ENCODE measurements around the gene PRKG1. TPM values are rescaled to one million over a fixed set of nuclear protein-coding genes. Genes with fewer than 3 reads are reported as not detected.

The PRKG1 gene
- total and polyA plus RNA-seq, 2 of the 4 experiments (the other 2 are of a cell fraction): 3.5 to 18.3 TPM

DNA sequence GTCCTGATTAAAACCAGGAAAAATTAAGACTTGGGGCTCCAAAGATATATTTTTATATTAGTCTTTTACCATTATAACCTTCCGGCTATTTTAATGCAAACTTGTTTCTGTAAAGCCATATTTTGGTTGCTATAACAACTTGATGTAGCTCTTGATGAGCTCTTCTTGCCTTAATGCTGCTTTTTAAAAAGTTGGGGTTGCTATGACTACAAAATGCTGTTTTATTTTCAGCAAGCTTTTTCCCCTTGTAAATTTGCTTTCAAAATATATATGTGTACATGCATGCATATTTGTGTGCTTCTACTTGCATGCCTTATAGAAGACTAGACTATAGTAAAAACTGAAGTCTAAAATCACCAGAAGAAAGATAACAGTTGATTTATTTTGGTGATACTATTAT lies 525.4 kb downstream of the PRKG1 start:
- H3K27me3 ChIP-seq (ENCODE audit: control insufficient read depth, insufficient read depth, low read length): no peaks in the 10 kb centered on the region
- H2AK9ac ChIP-seq (replicated peaks; ENCODE audit: low read depth, low read length, poor library complexity): no peak overlapping the region
- no peak overlapping the region for H3K27ac ChIP-seq (ENCODE audit: insufficient read depth, low read length)
- ChIA-PET CTCF (interaction anchor here (0.5 kb wide), 1 partner anchor 33 kb away, joined by 6 read pairs; no protein-coding TSS in a partner anchor), POLR2A (ENCODE audit: unreplicated experiment) (no interaction called here)
- peaks cover 3% of the 10 kb centered on the region; the same call in 1 of the 2 replicates for H3K9me1 ChIP-seq (ENCODE audit: insufficient read depth, low read length)
- DNase-seq (no peak), ATAC-seq (ENCODE audit: low read depth) (no peak)
- H3K56ac ChIP-seq (ENCODE audit: extremely low read depth, insufficient read depth, low read length): no peak overlapping the region
- H3K4ac ChIP-seq (ENCODE audit: low read depth, low read length): no peak overlapping the region
- H3K4me3 ChIP-seq (ENCODE audit: insufficient read depth, low read depth, low read length): no peak overlapping the region
- no peak overlapping the region for H3K14ac ChIP-seq (replicated peaks; ENCODE audit: low read depth, low read length)
- H3K79me1 ChIP-seq (ENCODE audit: low read depth in 1 of 2, low read length in 2 of 2): peaks cover 0 to 6% of the 10 kb centered on the region in 2 experiments; a peak in 2 of 4 replicates
- no peak overlapping the region for H2BK120ac ChIP-seq (ENCODE audit: low read depth, low read length)
- H2BK15ac ChIP-seq (ENCODE audit: low read depth, low read length): no peak overlapping the region
- H3K36me3 ChIP-seq (ENCODE audit: control insufficient read depth, insufficient read depth, low read length): no peaks in the 10 kb centered on the region
- WGBS, 2 experiments (ENCODE audit: extremely low coverage in 2 of 2, insufficient read length in 1 of 2): no CpG with 5 or more reads among the region's 1 CpG
- dilution Hi-C loops (cut with HindIII; ENCODE audit: low sequenced_read_pairs, unreplicated experiment): no loop called here
- H2BK5ac ChIP-seq (ENCODE audit: low read depth, low read length, poor library complexity, severe bottlenecking): no peak overlapping the region
- intact Hi-C loops (cut with micrococcal nuclease): no loop called here
- in situ Hi-C loops (cut with MboI; ENCODE audit: low sequenced_read_pairs): no loop called here
- H2AFZ ChIP-seq (replicated peaks; ENCODE audit: low read length, poor library complexity): no peak overlapping the region
- no peaks in the 10 kb centered on the region for H3K9me3 ChIP-seq (ENCODE audit: control insufficient read depth, insufficient read depth, low read length)
- H3K23ac ChIP-seq (ENCODE audit: low read depth, low read length): no peak overlapping the region
- no peak overlapping the region for H4K91ac ChIP-seq (ENCODE audit: insufficient read depth, low read depth, low read length)
- no peak overlapping the region for H3K9ac ChIP-seq (ENCODE audit: low read depth, low read length)
- no peaks in the 10 kb centered on the region for H4K20me1 ChIP-seq (ENCODE audit: insufficient read depth, low read length)
- no peaks in the 10 kb centered on the region for H3K4me1 ChIP-seq (ENCODE audit: control insufficient read depth, insufficient read depth, low read length)
- TF ChIP-seq, protein P1, sequence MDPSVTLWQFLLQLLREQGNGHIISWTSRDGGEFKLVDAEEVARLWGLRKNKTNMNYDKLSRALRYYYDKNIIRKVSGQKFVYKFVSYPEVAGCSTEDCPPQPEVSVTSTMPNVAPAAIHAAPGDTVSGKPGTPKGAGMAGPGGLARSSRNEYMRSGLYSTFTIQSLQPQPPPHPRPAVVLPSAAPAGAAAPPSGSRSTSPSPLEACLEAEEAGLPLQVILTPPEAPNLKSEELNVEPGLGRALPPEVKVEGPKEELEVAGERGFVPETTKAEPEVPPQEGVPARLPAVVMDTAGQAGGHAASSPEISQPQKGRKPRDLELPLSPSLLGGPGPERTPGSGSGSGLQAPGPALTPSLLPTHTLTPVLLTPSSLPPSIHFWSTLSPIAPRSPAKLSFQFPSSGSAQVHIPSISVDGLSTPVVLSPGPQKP (IDR thresholded peaks at IDR 0.05; ENCODE audit: borderline replicate concordance, low read depth, low read length): no peak
- TF ChIP-seq MAFK (IDR thresholded peaks at IDR 0.05; ENCODE audit: low read depth, low read length) (no peak), RFX5 (IDR thresholded peaks at IDR 0.05; ENCODE audit: low read depth, low read length) (no peak), NFE2L2 (IDR thresholded peaks at IDR 0.05; ENCODE audit: low read depth, low read length) (no peak), CEBPB (IDR thresholded peaks at IDR 0.05; ENCODE audit: low read depth, low read length) (no peak), SMC3 (IDR thresholded peaks at IDR 0.05; ENCODE audit: low read depth, low read length) (no peak), RCOR1 (IDR thresholded peaks at IDR 0.05; ENCODE audit: insufficient replicate concordance, low read length) (no peak), MAZ (IDR thresholded peaks at IDR 0.05; ENCODE audit: borderline replicate concordance, low read depth, low read length) (no peak), BHLHE40 (IDR thresholded peaks at IDR 0.05; ENCODE audit: low read depth, low read length) (no peak), POLR2A (IDR thresholded peaks at IDR 0.05; ENCODE audit: low read depth, low read length) (no peak), RAD21 (IDR thresholded peaks at IDR 0.05; ENCODE audit: low read length) (no peak), FOS (IDR thresholded peaks at IDR 0.05; ENCODE audit: low read depth, low read length) (no peak), MXI1 (IDR thresholded peaks at IDR 0.05; ENCODE audit: borderline replicate concordance, low read depth, low read length) (no peak), CHD1 (IDR thresholded peaks at IDR 0.05; ENCODE audit: low read depth, low read length) (no peak)
- TF ChIP-seq, protein P2, sequence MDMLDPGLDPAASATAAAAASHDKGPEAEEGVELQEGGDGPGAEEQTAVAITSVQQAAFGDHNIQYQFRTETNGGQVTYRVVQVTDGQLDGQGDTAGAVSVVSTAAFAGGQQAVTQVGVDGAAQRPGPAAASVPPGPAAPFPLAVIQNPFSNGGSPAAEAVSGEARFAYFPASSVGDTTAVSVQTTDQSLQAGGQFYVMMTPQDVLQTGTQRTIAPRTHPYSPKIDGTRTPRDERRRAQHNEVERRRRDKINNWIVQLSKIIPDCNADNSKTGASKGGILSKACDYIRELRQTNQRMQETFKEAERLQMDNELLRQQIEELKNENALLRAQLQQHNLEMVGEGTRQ (IDR thresholded peaks at IDR 0.05; ENCODE audit: low read depth, low read length): no peak
- TF ChIP-seq, protein P3, sequence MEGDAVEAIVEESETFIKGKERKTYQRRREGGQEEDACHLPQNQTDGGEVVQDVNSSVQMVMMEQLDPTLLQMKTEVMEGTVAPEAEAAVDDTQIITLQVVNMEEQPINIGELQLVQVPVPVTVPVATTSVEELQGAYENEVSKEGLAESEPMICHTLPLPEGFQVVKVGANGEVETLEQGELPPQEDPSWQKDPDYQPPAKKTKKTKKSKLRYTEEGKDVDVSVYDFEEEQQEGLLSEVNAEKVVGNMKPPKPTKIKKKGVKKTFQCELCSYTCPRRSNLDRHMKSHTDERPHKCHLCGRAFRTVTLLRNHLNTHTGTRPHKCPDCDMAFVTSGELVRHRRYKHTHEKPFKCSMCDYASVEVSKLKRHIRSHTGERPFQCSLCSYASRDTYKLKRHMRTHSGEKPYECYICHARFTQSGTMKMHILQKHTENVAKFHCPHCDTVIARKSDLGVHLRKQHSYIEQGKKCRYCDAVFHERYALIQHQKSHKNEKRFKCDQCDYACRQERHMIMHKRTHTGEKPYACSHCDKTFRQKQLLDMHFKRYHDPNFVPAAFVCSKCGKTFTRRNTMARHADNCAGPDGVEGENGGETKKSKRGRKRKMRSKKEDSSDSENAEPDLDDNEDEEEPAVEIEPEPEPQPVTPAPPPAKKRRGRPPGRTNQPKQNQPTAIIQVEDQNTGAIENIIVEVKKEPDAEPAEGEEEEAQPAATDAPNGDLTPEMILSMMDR (conservative IDR thresholded peaks at IDR 0.05; ENCODE audit: low read depth, low read length): no peak
- no peak overlapping the region for H4K5ac ChIP-seq (ENCODE audit: low read depth, low read length)
- no peak overlapping the region for H2AK5ac ChIP-seq (ENCODE audit: low read depth, low read length)
- no peak overlapping the region for H4K8ac ChIP-seq (ENCODE audit: low read depth in 2 of 2, low read length in 2 of 2)
- no peak overlapping the region for H3K4me2 ChIP-seq (ENCODE audit: low read depth, low read length)
- H3K18ac ChIP-seq (ENCODE audit: low read depth, low read length): no peak overlapping the region
- H2BK20ac ChIP-seq (ENCODE audit: low read depth, low read length): no peak overlapping the region
- BruUV-seq (replicated peaks): no TSS peak
